Right kidney (tissue), 1 donor: ENCODE data around the gene ANO2.
A peak's percentile ranks its signal among the peaks of the same experiment; 100 is the strongest.
"Not testable (repeated sequence)": the region's sequence is repeated elsewhere in the genome, so short reads cannot be mapped to it uniquely, and the experiment has no call there.

Experiments
- DNase-seq: peaks from one replicate; pipeline ENCODE4 v3.0.0-alpha.2; 2016

The ANO2 gene

DNA sequence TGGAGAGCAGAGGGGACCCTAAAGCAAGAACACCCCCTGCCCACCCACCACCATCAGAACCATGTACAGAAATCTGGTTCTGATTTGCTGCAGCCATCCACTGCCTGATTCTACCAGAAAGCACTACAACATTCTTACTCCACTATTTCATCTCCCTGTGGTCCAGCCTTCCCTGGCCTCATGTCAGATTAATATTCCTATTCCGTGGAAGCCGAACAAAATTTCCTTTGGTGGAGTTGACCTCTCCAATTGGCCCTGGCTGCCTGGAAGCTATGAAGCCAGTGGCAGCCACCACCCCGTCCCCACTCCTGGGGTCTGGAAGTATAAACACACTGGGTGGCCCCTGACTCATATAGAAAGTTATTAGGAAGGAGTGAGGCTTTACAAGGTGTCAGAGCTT lies 60.2 kb downstream of the ANO2 start:
- no peak for DNase-seq

DNA sequence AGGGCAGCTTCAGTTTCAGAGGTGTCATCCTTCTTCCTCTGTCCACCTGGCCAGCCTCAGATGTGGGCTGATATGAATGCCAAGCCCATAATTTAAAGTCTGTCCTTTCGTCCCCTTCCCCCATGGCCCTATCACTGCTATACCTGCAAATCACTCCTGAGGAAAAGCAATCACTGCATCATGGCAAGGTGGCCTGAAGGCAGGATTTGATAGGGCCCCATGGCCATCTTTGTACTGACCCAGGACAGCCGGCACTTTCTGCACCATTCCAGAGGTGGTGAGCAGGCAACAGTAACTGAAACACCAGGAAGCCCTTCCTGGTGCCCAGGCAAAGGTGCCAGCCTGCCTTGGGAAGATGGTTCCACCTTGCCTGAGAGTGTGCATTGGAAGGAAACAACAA lies 60.8 kb downstream of the ANO2 start:
- DNase-seq: no peak

DNA sequence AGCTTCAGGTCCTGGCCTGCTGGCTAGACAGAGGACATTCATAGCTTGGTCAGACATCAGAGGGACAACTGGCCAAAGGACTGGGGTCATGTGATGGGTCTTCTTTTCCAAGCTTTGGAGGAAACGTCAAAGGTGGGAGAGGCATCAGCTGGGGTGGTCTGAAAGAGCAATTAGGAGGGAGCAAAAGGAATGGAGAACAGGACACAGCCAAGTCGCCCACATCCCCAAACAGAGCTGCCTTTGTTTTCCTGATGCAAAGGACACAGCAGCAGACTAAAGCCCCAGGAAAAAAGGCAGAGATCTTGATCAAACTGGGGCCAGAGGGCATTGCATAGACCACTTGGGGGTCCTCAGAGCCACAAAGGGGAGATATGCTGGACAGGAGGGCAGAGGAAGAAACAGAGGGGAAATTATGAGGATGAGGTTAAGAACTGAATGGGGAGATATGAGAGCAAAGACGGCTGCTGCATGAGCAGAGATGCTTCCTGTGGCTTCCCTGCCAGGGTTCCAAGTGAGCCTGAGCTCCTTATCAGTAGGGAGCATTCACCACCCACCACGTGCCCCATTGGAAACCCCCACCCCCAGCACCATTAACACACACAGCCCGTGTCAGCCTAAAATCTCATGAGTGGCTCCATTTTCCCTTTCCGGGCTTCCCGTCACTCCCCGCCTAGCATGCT lies 62.4 kb downstream of the ANO2 start:
- DNase-seq: no peak

DNA sequence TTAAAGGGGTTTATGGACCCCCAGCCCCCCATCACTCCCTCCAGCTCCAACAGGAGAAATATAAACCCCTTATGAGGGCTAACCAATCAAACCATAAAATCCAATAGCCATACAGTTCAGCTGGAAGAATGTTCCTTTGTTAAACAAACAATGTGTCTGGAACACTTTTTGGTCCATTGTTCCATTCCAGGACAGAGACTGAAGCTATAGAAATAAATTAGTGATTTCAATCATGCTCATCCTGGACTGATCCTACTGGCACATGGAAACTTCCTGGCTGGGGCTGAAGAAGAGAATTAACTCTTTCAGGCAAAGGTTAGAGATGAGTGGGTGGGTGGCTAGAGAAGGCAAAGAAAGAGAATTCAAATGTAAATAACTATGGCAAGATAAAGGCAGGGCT lies 63.4 kb downstream of the ANO2 start:
- DNase-seq: no peak

DNA sequence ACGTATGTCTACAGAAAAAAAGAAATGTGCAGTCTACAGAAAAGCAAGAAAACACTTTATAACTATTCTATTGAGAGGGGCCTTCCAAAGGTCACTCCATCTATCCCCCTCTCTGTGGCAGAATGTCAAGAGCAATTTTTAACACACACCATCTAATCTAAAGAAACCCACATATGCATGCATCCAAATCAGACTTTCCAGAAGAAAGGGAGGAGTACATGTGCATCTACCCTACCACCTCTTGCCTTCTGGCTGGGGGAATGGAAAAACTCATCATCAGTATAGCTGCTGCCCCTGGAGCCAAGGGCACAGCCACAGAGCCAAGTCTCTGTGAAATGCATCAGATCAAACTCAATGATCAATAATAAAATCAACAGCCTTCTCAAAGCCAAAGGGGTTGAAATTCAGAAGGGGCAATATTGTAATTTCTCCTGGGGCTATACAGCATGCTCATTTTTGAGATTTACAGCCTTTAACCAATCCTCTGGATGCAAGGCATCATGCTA lies 63.9 kb downstream of the ANO2 start:
- no peak for DNase-seq

DNA sequence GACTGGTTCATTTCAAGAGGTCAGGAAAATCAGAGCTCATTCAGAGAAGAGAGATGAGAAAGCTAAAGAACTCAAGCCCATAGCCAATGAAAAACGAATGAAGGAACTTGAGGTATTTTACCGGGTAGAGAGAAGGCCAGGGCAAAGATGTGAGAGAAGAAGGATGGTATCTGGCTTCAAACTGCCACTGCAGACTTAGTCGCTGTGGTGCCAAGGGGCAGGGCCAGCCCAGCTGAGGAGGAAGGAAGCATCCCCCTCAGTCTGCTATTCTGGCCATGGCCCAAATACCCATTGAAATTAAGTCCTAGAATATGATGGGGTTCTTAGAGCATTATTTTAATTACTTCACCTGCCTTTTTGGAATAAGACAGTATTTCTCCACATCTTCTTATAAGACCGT lies 69.2 kb downstream of the ANO2 start:
- no peak for DNase-seq

DNA sequence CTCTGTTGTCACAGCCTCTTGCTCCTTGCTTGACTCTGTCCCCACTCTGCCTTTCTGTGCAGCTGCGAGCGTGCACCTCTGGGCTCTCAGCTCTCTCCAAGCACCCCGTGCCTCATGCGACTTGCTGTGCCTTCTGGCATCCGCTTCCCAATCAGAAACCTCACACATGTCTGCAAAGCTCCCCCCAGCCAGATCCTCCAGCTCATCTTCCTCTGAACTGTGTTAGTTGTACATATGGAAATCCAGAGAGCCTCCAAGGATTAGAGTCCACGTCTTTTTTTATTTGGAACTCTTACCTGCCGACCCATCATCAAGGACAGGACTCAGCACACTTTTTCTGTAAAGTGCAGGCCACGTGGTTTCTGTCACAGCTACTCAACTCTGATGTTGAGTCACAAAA lies 70.5 kb downstream of the ANO2 start:
- DNase-seq: no peak

DNA sequence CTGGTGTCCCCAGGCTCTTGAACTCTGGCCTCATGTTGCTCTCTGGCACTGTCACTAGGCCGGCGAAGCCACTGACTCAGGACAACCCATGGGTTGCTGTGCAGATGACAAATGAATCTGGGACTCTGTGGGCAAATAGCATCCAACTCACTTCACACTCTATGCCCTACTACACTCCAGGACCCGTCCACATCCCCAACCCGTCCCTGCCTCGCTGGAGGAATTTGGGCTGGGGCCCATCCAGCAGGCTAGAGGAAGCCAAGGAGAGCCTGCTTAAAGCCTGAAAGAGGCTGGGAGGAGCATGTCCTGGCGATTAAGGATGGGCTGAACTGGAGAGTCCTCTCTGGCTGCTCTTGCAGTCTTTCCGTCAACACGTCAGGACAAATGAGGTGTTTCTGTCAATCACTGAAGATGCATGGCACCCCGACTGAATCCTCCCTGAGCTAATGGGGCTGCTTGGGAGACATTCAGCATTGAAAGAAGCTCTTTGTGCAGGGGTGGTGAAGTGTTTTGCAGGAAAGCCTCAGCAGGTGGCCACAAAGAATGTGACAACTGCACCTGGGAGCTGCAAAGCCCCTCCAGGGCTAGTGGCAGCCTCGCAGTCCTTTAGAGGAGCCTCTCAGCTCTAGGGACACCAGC lies 71.7 kb downstream of the ANO2 start:
- no peak for DNase-seq

DNA sequence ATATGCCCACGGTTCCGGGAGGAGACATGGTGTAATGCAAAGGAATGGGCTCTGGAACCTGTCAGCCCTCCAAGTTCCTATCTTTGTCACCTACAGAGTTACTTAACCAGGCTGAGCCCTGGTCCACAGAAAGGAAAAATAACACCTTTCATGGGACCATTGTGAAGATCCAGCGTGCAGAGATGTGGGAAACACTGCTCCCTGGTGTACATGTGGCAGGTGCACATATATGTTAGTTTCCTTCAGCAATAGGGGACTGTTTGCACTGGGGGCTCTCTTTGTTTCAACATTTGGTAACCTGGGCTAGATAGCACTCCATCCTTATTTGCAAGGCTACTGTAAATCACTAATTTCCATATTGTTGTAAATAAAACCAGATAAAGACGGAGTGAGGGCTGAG lies 72.3 kb downstream of the ANO2 start:
- DNase-seq: no peak

DNA sequence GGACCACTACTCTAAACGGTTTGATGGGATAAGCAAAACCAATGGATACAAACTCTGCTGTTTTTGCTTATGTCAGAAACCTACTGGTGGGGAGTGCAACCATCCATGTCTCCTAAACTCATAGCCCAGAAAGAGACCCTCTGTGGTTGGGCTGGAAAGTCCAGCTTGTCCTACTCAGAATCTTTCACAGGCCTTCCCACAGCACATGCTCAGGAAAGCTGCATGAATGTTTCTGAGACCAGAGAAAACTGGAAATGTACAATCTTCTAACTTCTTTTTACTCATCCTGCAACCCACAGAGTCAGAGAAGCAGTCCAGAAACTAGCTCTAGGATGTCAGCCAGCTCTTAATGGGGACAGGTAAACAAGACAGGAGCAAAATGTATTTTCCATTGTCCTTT lies 73.3 kb downstream of the ANO2 start:
- DNase-seq: no peak

DNA sequence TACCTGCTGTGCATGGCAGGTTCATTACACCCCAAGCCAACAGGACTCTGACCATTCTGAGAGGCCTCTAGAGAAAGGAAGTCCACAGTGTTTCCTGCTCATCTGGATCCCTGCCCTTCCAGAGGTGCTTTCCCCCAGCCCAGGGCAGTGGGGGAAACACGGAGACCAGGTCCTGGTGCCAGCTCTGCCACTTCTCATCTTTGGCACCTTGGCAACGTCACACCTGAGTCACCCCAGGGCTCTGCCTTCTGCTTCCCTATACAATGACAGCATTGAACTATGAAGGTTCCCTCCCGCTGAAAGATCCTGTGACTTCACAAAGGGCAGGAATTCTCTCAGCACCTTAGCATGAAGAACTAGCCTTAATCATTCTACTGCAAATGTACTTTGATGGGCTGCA lies 74.9 kb downstream of the ANO2 start:
- no peak for DNase-seq

DNA sequence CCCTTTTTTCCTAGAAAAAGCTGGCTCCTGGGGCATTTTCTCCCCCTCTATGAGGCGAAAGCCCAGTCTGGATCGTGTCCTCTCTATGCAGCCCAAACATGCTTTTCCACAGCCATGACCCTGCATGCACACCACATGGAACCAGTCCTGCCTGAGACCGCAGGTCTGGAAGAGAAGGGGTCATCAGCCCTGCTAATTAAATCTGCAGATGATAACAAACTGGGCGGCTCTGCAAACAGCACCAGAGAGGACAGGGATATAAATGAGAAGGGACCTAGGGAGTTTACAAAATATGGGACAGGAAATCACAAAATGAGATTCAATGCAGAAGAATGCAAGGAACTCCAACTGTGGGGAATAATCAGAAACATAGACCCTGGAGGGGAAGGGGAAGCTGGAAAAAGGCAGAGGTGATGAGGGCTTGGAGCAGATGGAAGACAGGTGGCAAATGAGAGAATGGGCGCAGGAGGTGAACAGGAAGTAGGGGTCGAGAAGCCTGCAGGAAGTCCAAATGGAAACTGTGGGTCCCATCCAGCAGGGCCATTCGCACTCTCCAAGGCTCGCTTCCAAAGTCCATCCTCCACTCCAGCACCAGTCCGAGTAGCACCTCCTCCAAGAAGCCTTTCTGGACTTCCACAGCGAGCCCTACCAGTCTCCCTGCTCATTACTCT lies 76.3 kb downstream of the ANO2 start:
- DNase-seq: no peak

DNA sequence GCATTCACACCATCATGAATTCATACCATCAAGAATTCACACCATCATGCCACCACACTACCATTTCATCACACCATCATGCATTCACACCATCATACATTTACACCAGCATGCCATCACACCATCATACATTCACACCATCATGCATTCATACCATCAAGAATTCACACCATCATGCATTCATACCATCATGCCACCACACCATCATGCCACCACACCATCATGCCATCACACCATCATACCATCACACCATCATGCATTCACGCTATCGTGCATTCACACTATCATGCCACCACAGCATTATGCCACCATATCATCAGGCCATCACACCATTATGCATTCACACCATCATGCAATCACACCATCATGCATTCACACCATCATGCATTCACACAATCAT lies 79.7 kb downstream of the ANO2 start:
- DNase-seq: no peak

DNA sequence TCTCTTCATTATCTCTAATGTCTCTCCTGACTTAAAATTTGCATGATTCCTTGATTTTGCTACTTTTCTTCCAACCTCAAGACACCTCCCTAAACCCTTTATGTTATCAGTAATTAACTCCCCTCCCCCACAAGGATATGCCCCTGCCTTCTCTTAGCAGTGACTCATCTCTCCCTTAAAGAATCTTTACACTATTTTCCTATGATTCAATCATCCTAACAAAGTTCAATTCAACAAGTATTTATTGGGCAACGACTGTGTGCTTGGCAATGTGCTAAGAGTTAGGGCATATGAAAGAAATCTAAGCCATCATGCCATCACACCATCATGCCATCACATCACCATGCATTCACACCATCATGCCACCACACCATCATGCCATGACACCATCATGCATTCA lies 80.1 kb downstream of the ANO2 start:
- DNase-seq: no peak

DNA sequence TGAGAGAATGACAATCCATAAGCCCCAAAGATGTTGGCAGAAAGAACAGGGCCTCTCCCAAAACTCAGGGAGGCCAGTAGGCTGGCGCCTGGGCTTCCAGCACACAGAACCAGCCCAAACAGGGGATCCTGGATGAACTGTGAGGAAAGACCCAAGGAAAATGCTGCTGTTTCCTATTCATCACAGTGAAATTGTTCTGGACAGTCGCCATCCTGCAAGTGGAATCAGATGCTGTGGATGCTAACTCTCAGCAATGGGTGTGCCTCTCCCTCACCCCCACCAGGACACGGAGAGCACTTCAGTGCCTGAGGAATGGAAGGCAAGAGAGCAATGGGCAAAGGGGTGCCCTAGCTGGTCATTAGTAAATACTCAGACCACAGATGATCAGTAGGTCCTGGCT lies 80.8 kb downstream of the ANO2 start:
- DNase-seq: no peak

DNA sequence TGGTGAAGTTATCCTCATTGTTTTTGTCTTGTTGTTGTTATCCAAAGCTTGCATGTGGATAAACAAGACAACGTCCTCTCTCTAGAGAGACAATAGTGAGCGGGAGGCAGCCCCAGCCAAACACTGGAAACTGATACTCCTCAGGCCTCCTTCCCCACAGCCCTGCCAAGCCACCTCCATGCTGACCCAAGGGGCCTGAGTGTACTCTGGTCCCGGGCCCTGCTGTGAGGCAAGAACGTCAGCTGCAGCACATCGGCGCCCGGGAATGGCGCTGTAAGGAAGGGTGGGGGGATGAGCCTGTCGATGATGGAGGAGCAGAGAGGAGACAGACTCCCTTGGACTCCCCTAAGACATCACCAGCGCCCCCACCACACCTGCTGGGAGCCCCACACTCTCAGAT lies 83.6 kb downstream of the ANO2 start:
- DNase-seq: no peak

DNA sequence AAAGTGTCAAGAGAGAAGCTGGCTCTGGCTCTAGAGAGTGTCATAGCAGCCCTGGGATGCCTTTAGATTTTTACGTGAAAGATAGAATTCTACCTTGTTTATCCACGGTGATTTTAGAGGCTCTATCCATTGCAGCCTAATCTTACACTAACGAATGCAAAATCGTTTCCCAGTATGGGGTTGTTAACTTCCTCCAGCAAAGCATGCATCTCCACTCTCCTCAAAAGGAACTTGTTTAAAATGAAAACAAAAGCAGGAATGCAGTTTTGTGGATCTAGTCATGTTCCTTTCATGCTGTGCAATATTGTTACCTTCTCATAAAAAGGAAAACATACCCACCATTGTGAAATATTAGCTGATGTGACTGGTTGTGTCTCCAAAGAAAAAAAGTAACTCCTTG lies 88.4 kb downstream of the ANO2 start:
- DNase-seq: no peak

DNA sequence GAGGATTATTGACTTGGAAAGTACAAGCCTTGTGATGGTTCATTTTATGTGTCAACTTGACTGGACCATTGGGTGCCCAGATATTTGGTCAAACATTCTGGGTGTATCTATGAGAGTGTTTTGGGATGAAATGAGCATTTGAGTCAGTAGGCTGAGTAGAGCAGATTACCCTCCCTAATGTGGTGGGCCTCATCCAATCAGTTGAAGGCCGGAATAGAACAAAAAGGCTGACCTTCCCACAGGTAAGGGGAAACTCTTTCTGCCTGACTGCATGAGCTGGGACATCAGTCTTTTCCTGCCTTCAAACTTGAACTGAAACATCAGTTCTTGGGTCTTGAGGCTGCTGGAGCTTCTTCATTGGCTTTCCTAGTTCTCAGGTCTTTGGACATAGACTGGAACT lies 98.1 kb downstream of the ANO2 start:
- no peak for DNase-seq

DNA sequence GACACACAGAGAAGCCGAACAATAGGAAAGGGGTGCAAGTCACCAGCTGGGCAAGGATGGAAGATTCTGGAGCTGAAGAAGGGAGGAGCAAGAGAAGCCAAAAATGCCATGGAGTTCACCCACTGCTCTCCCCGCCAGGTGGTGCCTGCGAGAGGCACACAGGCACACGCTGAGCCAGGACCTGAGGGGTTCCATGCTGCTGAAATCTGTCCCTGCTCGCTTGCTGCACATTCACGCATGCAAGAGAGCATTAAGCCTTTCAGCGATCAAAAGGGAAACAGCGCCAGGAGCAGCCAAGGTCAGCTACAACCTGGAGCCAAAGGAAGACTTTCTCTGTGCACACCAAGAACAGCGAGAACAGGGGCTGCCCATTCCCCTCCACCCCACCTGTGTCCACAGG lies 104.1 kb downstream of the ANO2 start:
- DNase-seq: peak; percentile 15

DNA sequence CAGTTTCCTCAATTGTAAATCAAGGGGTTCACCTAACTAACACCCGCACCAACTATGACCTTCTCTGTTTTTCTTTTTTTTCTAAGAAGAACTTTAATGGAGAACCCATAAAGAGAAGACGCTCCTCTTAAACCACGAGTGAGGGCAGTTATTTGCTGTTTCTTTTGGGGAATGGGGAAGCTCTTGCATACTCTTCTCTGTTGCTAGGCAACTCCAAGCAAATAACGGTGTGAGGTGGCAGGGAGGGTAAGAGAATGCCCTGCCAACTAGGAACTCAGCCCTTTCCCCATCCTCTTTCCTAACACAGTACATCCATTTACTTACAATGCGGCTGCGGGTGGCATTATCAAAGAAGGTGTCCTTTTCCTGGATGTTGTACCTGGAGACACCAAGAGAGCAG lies 114.9 kb downstream of the ANO2 start:
- no peak for DNase-seq

DNA sequence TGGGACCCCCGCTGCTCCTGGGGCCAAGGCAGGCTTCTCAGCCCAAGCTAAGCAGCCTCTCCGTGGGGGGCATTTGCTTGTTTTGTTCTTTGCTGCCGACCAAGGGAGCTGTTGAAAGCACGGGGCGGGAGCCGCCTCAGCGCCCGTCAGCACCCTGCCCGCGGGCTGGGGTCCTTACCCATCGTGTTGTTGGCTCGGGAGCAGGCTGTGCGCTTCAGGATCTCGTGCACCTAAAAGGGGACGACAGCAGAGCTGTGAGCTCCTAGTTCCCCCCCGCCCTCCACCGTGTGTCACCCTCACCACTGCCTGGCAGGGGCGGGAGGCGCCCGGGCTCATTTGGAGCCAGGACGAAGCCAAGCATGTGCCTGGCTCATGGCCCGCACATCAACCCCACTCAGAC lies 117.5 kb downstream of the ANO2 start:
- no peak for DNase-seq

DNA sequence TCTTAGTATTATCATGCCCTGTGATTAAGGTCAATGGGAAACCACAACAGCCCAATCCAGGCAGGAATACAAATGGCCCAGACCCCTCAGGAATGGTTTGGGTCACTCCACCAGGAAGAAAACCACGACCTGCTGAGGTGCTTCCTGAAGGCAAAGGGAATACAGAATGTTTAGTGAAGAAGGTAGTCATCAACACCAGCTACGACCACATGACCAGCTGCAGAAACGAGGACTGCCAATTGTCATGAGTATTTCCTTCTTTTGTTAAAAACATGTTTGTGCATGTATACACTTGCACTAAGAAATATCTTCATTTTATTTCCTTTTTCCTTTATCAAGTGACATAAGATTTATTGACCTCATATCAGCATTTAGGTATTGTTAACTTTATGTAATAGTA lies 119.3 kb downstream of the ANO2 start:
- not testable (repeated sequence) for DNase-seq

DNA sequence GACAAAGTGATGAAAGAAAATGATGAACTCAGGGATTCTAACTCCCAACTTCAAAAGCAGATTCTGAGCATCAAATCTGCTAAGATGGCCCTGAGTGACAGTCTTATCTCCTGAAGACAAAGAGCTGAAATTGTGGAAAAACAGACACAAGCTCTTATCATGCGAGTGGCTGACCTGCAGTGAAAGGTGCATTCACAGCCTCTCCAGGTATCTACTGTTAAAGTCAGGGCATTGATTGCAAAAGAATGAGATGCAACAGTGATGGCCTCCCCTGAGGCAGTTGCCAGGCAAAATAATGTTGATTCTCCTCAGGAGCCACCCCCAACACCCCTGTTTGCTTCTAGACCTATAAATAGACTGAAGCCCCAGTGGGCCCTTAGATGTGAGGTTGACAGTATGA lies 126.2 kb downstream of the ANO2 start:
- DNase-seq: not testable (repeated sequence)

DNA sequence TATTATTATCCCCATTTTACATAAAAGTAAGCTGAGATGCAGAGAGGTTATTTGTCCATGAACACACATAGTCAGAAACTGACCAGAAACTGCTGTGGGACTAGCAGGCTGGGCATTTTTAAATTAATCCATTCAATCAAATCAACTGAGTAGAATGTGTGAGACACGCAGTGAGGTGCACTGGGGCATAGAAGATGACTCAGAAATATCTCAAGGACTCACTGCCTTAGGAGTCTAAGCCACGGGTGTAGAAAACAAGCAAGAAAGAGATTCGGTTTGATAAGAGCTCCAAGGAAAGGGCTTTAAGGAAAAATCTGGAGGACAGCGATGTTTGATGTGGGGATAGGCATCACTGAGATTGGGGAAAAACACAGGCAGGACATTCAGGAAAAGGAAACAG lies 127.8 kb downstream of the ANO2 start:
- DNase-seq: no peak
